ENCODE measurements around the gene C19orf33.

The C19orf33 gene

DNA sequence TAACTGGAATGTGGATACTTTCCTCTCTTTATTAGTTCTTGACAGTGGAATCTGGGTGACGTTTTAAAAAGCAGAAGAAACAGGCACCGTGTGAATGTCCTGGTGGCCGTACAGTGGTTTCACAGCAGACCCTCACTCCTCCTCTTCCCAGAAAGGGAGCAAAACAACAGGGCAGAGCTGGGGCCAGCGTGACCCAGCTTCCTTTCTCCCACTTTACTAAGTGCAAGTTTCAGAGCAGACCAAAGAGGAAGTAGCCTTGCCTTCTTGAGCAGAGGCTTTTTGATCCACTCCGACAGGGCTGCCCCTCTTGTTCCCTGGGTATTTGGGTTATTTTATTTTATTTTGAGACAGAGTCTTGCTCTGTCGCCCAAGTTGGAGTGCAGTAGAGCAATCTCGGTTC lies 19.6 kb upstream of the C19orf33 start:
- peaks cover 4% of the 10 kb centered on the region; the same call in 1 of the 2 replicates for H3K27me3 ChIP-seq (replicated peaks; ENCODE audit: insufficient read depth, low read length)
- no peaks in the 10 kb centered on the region for H4K20me1 ChIP-seq (ENCODE audit: insufficient read depth, low read length)
- H3K9ac ChIP-seq (ENCODE audit: low read length) = no peak overlapping the region
- no peak overlapping the region for H3K27ac ChIP-seq (ENCODE audit: low read length)
- H3F3A ChIP-seq (ENCODE audit: insufficient read depth, low read length) = no peaks in the 10 kb centered on the region
- no peak overlapping the region for H3K4me3 ChIP-seq (ENCODE audit: low read length)
- no peak for TF ChIP-seq EZH2 (optimal IDR thresholded peaks at IDR 0.05; ENCODE audit: low read depth, low read length)
- no peak for TF ChIP-seq EZH2phosphoT487 (IDR thresholded peaks at IDR 0.05; ENCODE audit: low read length)
- TF ChIP-seq, protein P1, sequence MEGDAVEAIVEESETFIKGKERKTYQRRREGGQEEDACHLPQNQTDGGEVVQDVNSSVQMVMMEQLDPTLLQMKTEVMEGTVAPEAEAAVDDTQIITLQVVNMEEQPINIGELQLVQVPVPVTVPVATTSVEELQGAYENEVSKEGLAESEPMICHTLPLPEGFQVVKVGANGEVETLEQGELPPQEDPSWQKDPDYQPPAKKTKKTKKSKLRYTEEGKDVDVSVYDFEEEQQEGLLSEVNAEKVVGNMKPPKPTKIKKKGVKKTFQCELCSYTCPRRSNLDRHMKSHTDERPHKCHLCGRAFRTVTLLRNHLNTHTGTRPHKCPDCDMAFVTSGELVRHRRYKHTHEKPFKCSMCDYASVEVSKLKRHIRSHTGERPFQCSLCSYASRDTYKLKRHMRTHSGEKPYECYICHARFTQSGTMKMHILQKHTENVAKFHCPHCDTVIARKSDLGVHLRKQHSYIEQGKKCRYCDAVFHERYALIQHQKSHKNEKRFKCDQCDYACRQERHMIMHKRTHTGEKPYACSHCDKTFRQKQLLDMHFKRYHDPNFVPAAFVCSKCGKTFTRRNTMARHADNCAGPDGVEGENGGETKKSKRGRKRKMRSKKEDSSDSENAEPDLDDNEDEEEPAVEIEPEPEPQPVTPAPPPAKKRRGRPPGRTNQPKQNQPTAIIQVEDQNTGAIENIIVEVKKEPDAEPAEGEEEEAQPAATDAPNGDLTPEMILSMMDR (IDR thresholded peaks at IDR 0.05; ENCODE audit: low read length) = no peak
- H3K79me2 ChIP-seq (ENCODE audit: low read length) = no peaks in the 10 kb centered on the region
- no peak for DNase-seq
- H3K9me3 ChIP-seq (replicated peaks; ENCODE audit: insufficient read depth, low read length) = no peaks in the 10 kb centered on the region
- H3K9me2 ChIP-seq (replicated peaks; ENCODE audit: insufficient read depth, low read length) = no peaks in the 10 kb centered on the region
- H3K36me3 ChIP-seq (replicated peaks; ENCODE audit: insufficient read depth, low read length) = no peaks in the 10 kb centered on the region
- H3K4me2 ChIP-seq (ENCODE audit: low read depth, low read length) = no peak overlapping the region
- H3K4me1 ChIP-seq (ENCODE audit: low read length) = no peaks in the 10 kb centered on the region
- H2AFZ ChIP-seq (ENCODE audit: low read length) = no peak overlapping the region

DNA sequence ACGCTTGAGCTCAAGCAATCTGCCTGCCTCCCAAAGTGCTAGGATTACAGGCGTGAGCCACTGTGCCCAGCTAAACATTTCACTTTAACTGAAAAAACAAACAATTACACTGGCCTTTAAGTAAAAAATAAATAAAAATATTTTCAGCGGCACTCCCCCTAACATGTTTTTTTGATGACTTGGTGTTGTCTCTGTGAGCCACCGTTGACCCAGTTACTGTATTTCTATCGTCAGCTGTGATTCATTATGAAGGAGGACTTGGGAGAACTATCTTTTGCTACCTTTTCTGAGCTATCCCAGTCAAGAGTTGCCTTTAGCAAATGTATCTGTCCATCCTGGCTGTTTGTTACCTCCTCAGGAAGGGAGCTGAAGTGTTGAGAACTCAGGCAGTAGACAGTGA lies 18.5 kb upstream of the C19orf33 start:
- Histone ChIP-seq H3K9me3 (replicated peaks; ENCODE audit: insufficient read depth, low read length) (no peaks in the 10 kb centered on the region), H3K4me3 (ENCODE audit: low read length) (no peak overlapping the region), H3K36me3 (replicated peaks; ENCODE audit: insufficient read depth, low read length) (no peaks in the 10 kb centered on the region), H3K79me2 (ENCODE audit: low read length) (no peaks in the 10 kb centered on the region), H3K9me2 (replicated peaks; ENCODE audit: insufficient read depth, low read length) (no peaks in the 10 kb centered on the region), H3K27me3 (replicated peaks; ENCODE audit: insufficient read depth, low read length) (peaks cover 9% of the 10 kb centered on the region; the same call in 1 of the 2 replicates), H3F3A (ENCODE audit: insufficient read depth, low read length) (no peaks in the 10 kb centered on the region), H3K4me2 (ENCODE audit: low read depth, low read length) (no peak overlapping the region), H4K20me1 (ENCODE audit: insufficient read depth, low read length) (no peaks in the 10 kb centered on the region), H2AFZ (ENCODE audit: low read length) (no peak overlapping the region), H3K27ac (ENCODE audit: low read length) (no peak overlapping the region), H3K9ac (ENCODE audit: low read length) (no peak overlapping the region), H3K4me1 (ENCODE audit: low read length) (no peaks in the 10 kb centered on the region)
- no peak for TF ChIP-seq EZH2phosphoT487 (IDR thresholded peaks at IDR 0.05; ENCODE audit: low read length)
- TF ChIP-seq, protein P1 (IDR thresholded peaks at IDR 0.05; ENCODE audit: low read length) = no peak
- no peak for TF ChIP-seq EZH2 (optimal IDR thresholded peaks at IDR 0.05; ENCODE audit: low read depth, low read length)
- no peak for DNase-seq

DNA sequence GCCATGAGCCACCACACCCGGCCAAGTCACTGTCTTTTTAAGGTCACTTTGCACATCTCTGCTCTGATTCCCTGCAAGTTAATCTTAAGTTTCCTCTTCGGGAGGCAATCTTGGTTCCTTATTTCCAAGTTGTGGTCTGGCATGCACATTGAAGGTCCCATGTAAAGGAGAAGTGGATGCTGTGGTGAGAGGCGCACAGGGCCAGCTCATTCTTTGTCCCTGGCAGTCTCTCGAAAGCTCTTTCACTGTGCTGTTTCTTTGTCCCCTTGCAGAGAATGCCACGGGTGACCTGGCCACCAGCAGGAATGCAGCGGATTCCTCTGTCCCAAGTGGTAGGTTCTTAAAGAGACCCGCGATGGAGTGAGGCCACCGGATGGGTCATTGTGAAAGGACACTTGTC lies 16.4 kb upstream of the C19orf33 start:
- Histone ChIP-seq H3K27ac (ENCODE audit: low read length) (no peak overlapping the region), H3K9me3 (replicated peaks; ENCODE audit: insufficient read depth, low read length) (no peaks in the 10 kb centered on the region), H3K4me2 (ENCODE audit: low read depth, low read length) (no peak overlapping the region), H3K4me3 (ENCODE audit: low read length) (no peak overlapping the region), H3K4me1 (ENCODE audit: low read length) (no peaks in the 10 kb centered on the region), H3K27me3 (replicated peaks; ENCODE audit: insufficient read depth, low read length) (peaks cover 13% of the 10 kb centered on the region), H3K9ac (ENCODE audit: low read length) (no peak overlapping the region), H4K20me1 (ENCODE audit: insufficient read depth, low read length) (no peaks in the 10 kb centered on the region), H3K36me3 (replicated peaks; ENCODE audit: insufficient read depth, low read length) (no peaks in the 10 kb centered on the region), H3K9me2 (replicated peaks; ENCODE audit: insufficient read depth, low read length) (no peaks in the 10 kb centered on the region), H3K79me2 (ENCODE audit: low read length) (no peaks in the 10 kb centered on the region), H2AFZ (ENCODE audit: low read length) (no peak overlapping the region), H3F3A (ENCODE audit: insufficient read depth, low read length) (no peaks in the 10 kb centered on the region)
- no peak for DNase-seq
- TF ChIP-seq, protein P1 (IDR thresholded peaks at IDR 0.05; ENCODE audit: low read length) = no peak
- no peak for TF ChIP-seq EZH2phosphoT487 (IDR thresholded peaks at IDR 0.05; ENCODE audit: low read length)
- no peak for TF ChIP-seq EZH2 (optimal IDR thresholded peaks at IDR 0.05; ENCODE audit: low read depth, low read length)
